Astrocyte of the cerebellum (primary cell): ENCODE results near the gene NUDCD2.

Source experiments
- DNase-seq: peaks from one replicate; pipeline ENCODE4 v3.0.0-alpha.2; 2011; ENCODE audit warnings: low read depth
- H3K4me3 ChIP-seq: 2 replicates; pipeline ENCODE4 v1.5.1; 2011; ENCODE audit warnings: mild to moderate bottlenecking, low read depth, low read length, moderate library complexity
- CTCF ChIP-seq: IDR thresholded peaks from 2 replicates; pipeline ENCODE4 v1.5.1; 2012; ENCODE audit warnings: low read length, low read depth, moderate library complexity, mild to moderate bottlenecking; ENCODE audit errors: missing control alignments
- in situ Hi-C: cut with HindIII; loops from 2 replicates; pipeline ENCODE4 v1.10.0; 2017; ENCODE audit warnings: low sequenced_read_pairs

NUDCD2 gene

GRCh38 chr5:163409384-163409783 is 50.5 kb downstream of the NUDCD2 start:
- no peak for DNase-seq
- no peak for TF ChIP-seq CTCF
- in situ Hi-C loops: no loop called here
- H3K4me3 ChIP-seq: no peak overlapping the region

- peak; percentile 58 for DNase-seq
- no peak overlapping the region for H3K4me3 ChIP-seq
- in situ Hi-C loops: no loop called here
- TF ChIP-seq CTCF: peak; percentile 85
These were observed 51.5 kb downstream of the NUDCD2 start for GRCh38 chr5:163408311-163408923.

- no peak for TF ChIP-seq CTCF
- DNase-seq: peak; percentile 19
- H3K4me3 ChIP-seq: no peak overlapping the region
- in situ Hi-C loops: no loop called here
These were observed 52.8 kb downstream of the NUDCD2 start for GRCh38 chr5:163407034-163407655.

GRCh38 chr5:163404364-163405173 is 55.3 kb downstream of the NUDCD2 start:
- in situ Hi-C loops: no loop called here
- TF ChIP-seq CTCF: no peak

GRCh38 chr5:163402007-163402406 is 57.9 kb downstream of the NUDCD2 start:
- TF ChIP-seq CTCF: no peak

More at GRCh38 chr5:163404364-163405173, 55.3 kb downstream of the NUDCD2 start:
- DNase-seq: no peak
- no peak overlapping the region for H3K4me3 ChIP-seq

GRCh38 chr5:163401271-163401670 is 58.6 kb downstream of the NUDCD2 start:
- H3K4me3 ChIP-seq: no peak overlapping the region
- in situ Hi-C loops: no loop called here
- no peak for DNase-seq
- no peak for TF ChIP-seq CTCF

More at GRCh38 chr5:163402007-163402406, 57.9 kb downstream of the NUDCD2 start:
- H3K4me3 ChIP-seq: no peak overlapping the region
- in situ Hi-C loops: no loop called here
- no peak for DNase-seq
